ENCODE results near the gene SNTG2. TPM values are rescaled to one million over a fixed set of nuclear protein-coding genes. Genes with fewer than 3 reads are reported as not detected.

Gene SNTG2
- total RNA-seq, 4 donors from 2014 or later: 1.9 to 14.0 (median 6.7) TPM

DNA sequence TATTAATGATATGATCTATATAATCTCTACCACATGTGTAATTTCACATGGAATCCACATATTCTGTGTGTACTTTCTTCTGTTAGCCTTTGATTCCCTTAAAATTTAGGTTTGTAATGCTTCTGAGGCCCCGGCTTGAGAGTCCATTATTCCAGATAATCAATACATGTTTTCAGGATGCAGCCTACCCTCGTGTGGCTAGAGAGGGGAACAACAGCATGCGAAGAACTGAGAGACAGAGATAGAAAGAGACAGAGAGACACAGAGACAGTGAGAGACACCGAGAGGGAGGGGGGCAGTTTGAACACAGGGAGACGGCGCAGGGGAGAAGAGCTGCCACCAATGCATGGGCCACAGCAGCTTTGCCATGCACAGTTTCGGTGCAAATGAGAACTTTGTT, 185.4 kb downstream of the SNTG2 start:
- ATAC-seq (ENCODE audit: low FRiP score) (no peak), DNase-seq (ENCODE audit: low spot score) (no peak)
- TF ChIP-seq, protein P1, sequence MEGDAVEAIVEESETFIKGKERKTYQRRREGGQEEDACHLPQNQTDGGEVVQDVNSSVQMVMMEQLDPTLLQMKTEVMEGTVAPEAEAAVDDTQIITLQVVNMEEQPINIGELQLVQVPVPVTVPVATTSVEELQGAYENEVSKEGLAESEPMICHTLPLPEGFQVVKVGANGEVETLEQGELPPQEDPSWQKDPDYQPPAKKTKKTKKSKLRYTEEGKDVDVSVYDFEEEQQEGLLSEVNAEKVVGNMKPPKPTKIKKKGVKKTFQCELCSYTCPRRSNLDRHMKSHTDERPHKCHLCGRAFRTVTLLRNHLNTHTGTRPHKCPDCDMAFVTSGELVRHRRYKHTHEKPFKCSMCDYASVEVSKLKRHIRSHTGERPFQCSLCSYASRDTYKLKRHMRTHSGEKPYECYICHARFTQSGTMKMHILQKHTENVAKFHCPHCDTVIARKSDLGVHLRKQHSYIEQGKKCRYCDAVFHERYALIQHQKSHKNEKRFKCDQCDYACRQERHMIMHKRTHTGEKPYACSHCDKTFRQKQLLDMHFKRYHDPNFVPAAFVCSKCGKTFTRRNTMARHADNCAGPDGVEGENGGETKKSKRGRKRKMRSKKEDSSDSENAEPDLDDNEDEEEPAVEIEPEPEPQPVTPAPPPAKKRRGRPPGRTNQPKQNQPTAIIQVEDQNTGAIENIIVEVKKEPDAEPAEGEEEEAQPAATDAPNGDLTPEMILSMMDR (IDR thresholded peaks at IDR 0.05): no peak

DNA sequence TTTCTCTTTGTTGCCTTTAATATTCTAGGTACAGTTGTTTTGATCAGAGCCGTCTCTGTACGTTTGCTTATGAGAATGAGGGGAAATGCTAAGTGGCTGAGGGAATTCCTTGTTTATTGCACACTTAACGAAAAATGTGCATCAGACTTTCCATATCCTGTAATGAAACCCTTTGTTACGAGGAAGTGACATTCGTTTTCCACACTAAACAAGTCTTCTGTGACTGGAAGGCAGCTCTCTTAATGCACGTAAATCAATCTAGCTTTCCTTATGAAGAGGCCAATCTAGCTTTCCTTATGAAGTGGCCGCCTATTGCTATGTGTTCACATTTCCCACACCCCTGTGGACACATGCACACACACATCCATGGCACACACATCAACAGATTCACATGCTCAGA, 186.2 kb downstream of the SNTG2 start:
- ATAC-seq (ENCODE audit: low FRiP score) (no peak), DNase-seq (ENCODE audit: low spot score) (no peak)
- TF ChIP-seq, protein P1 (IDR thresholded peaks at IDR 0.05): no peak

DNA sequence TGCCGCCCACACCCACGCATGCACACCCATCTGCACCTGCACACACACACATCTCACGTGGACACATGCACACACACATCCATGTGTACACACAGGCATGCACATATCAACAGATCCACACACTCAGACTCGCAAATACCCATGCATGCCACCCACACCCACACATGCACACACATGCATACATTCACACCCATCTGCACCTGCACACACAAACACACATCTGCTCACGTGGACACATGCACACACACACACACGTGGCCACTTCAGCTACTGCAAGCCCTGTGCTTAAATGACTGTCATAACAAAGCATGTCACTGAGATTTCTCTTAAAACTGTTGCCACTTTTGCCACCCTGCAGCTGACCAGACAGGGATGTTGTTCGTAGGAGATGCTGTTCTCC, 186.6 kb downstream of the SNTG2 start:
- TF ChIP-seq, protein P1 (IDR thresholded peaks at IDR 0.05): no peak
- no peak for DNase-seq (ENCODE audit: low spot score)
- ATAC-seq (ENCODE audit: low FRiP score): no peak

DNA sequence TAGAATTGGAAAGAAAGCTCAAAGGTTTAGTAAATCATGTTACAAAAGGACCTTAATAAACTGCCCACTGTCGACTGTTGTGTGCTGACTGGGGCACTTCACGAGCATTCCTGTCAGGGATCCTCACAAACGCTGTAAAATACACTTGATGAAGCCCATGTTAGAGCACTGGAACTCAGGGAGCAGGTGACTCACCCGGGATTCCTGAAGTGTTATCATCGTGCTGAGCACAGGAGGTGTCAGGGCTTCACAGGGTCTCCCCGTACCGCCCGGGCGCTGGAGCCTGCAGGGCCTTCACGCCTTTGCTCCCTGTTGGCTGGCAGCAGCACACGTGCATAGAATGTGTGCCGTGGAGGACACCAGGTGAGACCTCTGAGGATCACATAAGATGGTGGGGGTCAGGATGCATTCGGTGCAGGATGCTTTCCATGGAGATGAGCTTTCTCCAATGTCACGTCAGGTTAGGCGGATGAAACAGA, 187.3 kb downstream of the SNTG2 start:
- no peak for DNase-seq (ENCODE audit: low spot score)
- ATAC-seq (ENCODE audit: low FRiP score): no peak
- TF ChIP-seq, protein P1 (IDR thresholded peaks at IDR 0.05): no peak

DNA sequence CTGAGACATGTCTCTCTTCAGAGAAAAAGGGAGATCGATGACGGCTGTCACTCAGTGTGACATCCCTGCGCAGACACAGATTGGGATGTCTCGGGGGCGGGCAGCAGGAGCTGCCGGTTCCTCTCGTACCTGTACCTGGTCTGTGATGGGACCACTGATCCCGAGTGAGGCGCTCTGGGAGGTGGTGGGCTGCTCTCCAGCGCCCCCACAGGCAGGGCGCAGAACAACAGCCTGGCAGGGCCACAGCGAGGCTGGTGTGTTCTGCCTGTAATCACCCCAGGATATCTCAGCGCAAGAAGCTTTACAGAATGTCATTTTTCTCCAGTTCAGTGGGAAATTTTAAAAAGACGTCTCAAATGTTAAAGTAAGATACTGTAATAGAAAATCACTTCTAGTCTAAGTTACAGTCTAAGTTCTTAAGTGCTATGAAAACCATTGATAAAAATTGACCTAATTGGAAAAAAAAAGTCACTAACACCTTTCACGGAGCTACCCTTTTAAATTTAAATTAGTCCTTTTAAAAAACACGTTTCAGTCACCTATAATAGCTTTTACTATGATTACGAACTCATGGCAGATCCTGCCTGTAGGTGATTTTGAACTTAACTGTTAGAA, 189.8 kb downstream of the SNTG2 start:
- no peak for ATAC-seq (ENCODE audit: low FRiP score)
- TF ChIP-seq, protein P1 (IDR thresholded peaks at IDR 0.05): peak in 1 of 3 donors; percentile 29
- no peak for DNase-seq (ENCODE audit: low spot score)

DNA sequence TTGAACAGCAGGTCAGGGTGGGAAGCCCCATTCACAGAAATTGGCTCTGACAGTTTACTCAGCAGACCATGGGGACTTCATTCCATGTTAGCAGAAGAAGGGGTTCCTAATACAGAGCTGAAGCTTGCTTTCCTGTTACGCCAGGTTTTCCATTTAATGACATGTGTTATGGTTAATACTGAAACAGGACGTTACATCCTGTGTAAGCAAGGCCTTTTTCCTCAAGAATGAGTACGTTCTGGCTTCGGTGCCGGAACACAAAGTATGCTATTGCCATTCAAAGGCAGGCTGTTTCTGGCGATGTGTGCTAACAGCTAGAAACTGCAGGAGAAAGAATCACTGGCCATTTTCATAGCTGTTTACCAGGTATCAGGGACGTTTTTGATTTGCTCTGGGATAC, 190.4 kb downstream of the SNTG2 start:
- no peak for DNase-seq (ENCODE audit: low spot score)
- ATAC-seq (ENCODE audit: low FRiP score): no peak
- TF ChIP-seq, protein P1 (IDR thresholded peaks at IDR 0.05): no peak

DNA sequence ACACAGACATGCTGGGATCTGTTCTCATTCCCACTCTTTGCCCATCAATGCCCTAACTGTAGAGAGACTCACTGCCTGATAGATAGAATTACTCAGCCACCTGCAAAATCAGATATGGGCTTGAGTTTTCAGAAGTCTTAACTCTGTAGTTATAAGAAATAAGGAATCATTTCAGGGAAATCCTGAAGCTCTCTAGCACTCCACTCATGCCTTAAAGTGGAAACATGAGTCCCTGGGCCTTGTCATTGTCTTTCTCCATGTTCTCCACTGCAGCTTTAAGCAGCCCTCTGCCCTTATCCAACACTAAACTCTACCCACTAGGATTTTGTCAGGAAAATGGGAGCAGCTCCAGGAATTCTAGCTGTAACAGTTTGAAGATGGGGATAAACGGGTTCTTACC, 192.5 kb downstream of the SNTG2 start:
- DNase-seq (ENCODE audit: low spot score) (no peak), ATAC-seq (ENCODE audit: low FRiP score) (no peak)
- TF ChIP-seq, protein P1 (IDR thresholded peaks at IDR 0.05): no peak

All from omental fat pad (tissue), 4 donors.